NCI-H524 treated with DMSO at 0.1 percent for 48 hours (cell line): ENCODE data around the gene EIF3K.
"Not testable (repeated sequence)": the region's sequence is repeated elsewhere in the genome, so short reads cannot be mapped to it uniquely, and the experiment has no call there.

Source experiments
- DNase-seq: peaks from one replicate; lab custom pipeline; 2025; lab: John Stamatoyannopoulos, UW

EIF3K gene

DNA sequence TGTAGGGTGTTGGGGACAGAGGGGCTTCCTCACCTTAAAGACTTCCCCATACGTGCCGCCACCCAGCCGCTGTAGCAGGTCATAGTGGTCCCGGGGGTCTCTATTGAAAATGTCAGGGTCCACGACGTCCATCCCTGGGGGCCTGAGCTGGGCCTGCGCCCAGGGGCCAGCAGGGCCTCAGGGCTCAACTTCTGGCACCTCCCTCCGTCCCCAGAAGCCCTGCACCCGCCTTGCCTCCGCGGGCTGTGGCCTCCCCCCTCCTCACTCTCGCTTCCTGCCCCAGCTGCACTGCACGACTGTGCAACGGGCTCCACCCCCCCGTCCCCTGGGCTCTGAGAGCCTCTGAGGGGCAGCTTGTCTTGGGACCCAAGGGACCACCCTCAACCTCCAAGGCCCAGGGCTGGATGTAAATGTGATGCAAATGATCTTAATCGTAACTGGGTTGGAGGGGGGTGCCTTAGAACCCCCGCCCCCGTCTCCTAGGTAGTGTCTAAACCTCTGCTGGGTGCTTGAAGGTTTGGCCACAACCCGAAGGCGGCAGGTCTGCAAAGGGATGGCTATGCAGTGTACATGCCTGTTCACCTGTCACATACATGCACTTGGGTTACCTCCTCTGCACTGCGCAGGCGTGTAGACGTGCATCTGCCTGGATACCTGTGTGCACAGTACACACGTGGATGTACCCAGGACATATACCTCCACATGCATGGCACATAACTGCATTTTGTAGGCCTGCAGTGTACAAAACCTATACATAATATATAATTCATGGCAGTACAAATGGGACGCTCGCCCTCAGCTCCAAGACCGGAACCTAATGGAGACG is 1.0 kb upstream of the EIF3K start, which contains the start of gene MAP4K1:
Gene MAP4K1, minus strand, starts transcription at position 190 of the 826 bp plus-strand sequence. Its CDS starts 58 bp downstream, at position 132.
- no peak for DNase-seq

DNA sequence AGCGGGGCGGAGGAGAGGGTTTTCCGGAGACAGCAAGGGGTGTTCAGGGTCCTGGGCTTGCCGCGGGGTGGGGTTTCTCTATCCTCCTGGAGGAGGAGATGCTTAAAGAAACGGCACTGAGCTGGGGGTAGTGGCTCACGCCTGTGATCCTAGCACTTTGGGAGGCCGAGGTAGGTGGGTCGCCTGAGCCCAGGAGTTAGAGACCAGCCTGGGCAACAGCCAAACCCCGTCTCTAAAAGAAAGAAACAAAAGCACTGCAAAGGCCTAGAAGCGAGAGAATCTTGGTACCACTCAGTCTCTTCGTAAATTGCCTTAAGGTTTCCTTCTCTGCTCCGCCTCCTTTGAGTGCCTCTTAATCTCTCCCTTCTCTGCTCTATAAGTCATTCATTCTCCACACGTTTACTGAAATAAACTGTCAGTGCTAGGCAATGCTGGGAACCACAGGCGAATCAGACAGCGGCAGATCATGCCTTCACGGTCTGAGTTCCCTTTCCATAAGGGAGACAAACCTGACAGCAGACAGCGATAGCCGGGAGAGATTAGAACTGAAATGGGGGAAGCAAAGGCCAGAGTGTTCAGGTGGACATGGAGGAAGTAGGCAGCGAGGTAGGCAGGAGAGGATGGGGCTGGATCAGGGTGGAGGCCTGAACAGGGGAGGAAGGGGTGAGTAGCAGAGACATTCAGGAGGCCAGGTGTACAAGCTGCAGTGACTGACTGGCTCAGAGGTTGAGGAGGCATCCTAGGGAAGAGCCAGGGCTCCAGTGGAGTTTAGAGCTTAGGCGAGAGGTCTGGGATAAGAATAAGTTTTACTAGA is 580 bp downstream of the EIF3K start:
- no peak for DNase-seq

DNA sequence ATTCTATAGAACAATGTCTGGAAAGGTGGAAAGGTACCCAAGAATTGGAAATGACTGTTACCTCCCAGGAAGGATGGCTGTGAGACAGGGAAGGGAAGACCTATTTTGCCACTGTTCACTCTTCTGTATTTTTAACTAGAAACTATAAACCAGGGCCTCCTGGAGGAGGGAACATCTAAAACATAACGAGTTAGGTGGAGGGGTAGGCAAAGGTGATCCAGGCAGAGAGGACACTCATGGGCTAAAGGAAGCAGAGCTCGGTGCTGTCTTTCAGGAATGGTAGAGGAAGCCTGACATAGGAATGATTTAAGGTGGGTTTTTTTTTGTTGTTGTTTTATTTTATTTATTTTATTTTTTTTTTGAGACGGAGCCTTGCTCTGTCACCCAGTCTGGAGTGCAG is 5.8 kb downstream of the EIF3K start:
- no peak for DNase-seq

DNA sequence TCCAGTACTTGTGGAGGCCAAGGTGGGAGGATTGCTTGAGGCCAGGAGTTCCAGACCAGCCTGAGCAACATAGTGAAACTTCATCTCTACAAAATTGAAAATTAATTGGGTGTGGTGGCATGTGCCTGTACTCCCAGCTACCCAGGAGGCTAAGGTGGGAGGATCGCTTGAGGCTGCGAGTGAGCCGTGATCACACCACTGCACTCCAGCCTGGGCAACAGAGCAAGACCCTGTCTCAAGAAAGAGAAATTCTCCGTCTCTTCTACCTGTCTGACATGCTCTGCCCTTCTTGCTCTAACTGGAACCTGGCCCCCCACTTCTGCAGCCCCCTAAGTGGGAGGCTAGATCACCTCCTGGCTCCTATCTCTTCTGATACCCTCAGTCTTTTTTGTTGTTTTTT is 7.4 kb downstream of the EIF3K start:
- DNase-seq: no peak

DNA sequence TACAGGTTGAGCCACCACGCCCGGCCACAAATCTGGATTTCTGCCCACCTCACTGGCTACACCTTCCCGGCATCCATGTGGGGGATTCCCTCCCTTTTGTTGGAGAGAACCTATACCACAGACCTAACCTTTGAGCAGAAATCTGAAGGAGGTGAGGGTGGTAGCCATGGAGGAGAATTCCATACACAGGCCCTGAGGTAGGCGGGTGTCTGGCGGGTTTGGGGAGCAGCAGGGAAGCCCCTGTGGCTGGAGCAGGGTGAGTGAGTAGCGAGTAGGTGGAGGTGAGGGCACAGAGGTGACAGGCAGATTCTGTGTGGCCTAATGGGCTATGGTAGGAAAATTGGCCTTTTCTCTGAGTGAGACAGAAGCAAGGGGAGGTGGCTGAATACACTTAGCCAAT is 10.6 kb downstream of the EIF3K start:
- DNase-seq: no peak

DNA sequence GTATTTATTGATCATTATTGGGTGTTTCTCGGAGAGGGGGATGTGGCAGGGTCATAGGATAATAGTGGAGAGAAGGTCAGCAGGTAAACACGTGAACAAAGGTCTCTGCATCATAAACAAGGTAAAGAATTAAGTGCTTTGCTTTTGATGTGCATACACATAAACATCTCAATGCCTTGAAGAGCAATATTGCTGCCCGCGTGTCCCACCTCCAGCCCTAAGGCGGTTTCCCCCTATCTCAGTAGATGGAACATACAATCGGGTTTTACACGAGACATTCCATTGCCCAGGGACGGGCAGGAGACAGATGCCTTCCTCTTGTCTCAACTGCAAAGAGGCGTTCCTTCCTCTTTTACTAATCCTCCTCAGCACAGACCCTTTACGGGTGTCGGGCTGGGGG is 12.3 kb downstream of the EIF3K start:
- DNase-seq: not testable (repeated sequence)

DNA sequence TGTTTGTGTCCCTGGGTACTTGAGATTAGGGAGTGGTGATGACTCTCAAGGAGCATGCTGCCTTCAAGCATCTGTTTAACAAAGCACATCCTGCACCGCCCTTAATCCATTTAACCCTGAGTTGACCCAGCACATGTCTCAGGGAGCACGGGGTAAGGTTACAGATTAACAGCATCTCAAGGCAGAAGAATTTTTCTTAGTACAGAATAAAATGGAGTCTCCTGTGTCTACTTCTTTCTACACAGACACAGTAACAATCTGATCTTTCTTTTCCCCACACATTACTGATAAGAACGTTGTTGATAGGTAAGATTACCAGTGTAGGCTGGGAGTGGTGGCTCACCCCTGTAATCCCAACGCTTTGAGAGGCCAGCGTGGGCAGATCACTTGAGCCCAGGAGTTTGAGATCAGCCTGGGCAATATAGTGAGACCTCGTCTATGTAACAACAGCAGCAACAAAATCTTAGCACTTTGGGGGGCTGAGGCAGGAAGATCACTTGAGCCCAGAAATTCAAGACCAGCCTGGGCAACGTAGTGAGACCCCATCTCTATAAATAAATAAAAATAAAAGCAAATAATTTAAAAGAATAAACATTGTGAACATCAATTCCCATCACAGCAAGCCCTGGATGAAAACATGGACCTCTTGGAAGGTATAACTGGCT is 13.0 kb downstream of the EIF3K start:
- peak; percentile 69 for DNase-seq

DNA sequence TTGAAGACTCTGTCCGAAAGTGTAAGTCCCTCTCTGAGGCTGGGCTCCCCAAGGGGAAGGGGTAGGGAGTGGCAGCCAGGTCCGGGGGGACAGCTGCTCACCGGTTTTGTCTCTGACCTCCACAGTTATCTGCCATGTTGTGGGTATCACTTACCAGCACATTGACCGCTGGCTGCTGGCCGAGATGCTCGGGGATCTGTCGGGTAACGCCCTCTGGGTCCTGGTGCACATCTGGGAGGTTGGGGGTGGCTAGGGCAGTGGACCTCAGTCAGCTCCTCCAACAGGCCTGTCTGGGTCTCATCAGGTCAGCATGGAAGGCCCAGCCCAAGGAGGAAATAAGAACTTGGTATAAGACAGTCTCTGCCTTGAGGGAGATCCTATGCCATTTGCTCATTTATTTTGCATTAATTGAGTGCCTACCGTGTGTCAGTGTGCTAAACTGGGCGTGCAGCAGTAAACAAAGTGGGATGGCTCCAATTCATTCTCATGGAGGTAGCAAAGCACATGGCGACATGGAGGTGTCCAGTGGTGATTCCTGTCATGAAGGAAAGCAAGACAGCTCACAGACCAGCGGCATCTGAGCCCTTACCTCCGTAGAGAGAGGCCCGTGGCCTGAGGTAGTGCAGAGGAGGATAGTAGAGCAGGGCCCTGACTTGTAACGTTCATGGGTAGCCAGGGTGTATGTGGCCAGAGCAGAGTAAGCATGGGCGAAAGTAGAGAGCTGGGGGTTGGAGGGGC is 13.7 kb downstream of the EIF3K start:
- no peak for DNase-seq

DNA sequence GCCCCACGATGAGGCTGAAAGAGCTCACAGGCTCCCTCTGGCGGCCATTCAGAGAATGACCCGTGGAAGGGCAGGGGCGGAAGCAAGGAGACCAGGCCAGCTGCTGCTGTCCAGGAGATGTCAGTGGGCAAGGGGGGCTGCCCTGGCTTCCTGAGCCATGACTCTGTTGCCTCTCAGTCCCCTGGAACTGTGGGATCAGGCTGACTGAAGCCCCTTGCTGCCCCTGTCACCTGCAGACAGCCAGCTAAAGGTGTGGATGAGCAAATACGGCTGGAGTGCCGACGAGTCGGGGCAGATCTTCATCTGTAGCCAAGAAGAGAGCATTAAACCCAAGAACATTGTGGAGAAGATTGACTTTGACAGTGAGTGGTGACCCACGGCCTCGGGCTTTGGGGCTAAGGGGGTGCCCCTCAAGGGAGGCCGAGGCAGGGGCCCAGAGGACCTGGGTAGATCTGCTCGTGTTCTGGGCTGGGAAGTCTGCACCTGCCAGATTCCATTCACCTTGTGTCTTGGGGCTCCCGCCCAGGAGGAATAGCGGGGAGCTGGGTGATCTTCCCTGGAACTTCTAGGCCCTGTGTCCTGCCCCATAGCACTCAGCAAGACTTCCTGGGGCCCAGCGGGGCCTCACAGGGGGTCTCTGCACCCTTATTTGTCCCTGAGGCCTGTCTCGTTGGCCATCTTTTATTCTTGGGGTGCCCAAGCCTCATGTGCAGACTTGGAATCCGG is 15.9 kb downstream of the EIF3K start:
- peak; percentile 16 for DNase-seq

DNA sequence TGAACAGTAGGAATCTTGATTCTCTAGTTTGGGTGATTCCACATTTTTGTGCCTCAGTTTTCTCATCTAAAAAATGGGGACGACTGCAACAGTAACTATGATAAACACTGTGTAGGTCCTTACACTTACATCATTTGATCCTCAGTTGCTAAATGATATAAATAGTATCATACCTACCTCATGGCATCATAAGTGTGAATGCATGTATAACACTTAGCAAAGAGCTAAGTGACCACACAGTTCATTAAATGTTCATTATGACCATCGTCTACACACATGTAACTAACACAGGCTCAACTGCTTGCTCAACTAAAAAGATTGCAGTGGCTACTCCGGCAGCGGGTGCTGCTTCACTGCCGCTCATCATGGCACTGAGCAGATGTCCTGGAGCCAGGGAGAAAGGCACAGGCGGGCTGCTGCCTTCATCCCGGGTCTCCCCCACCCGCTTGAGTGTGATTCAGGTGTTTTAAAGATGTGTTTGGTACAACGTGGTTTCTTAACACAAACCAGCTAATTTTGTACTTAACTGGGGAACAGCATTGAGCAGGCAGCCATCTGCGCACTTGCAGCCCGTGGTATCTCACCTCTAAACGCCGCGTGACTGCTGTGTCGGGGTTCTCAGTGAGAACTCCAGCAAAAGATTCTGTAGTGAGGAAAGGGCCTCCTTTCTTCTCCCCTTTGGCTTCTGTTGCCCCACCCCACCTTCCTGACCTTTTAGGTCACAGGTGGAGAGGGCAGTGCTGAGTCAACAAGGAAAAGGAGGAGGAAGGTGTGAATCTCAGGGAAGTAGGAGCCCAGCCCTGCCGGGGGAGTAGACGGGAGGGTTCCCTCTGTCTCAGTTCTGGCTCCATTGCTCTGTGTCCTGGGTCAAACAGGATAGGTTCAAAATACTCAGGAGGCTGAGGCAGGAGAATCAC is 16.8 kb downstream of the EIF3K start:
- DNase-seq: no peak

DNA sequence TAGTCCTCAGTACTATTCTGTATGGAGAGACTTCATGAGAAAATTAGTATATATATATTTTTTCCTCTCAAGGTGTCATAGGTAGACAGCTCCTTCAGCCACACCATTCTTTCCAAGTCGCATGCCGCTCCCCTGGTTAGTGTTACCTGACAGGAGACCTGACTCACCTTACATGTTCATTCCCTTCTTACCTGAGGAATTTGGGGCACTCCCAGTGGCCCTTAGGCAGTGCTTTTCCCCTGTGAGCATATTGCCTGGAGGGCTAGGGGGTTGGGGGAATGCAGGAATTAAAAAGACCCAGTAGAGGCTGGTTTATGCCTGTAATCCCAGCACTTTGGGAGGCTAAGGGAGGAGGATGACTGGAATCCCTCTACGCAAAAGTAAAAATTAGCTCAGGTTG is 19.5 kb downstream of the EIF3K start:
- DNase-seq: no peak

DNA sequence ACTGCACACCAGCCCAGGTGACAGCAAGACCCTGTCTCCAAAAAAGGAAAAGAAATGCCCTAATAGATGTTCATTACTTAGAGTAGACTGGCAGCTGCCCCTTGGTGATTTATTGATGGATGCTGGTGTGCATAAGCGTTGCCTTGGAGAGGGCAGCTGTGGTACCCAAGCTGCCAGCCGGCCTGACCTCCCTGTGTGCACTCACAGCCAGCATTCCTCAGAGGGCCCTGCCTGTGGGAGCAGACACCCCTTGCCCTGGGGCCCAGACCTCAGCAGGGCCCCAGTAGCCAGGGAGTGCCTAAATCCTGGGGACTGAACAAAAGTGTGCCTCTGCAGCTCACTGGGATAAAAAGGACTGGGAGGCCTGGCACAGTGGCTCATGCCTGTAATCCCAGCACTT is 20.7 kb downstream of the EIF3K start:
- DNase-seq: no peak

DNA sequence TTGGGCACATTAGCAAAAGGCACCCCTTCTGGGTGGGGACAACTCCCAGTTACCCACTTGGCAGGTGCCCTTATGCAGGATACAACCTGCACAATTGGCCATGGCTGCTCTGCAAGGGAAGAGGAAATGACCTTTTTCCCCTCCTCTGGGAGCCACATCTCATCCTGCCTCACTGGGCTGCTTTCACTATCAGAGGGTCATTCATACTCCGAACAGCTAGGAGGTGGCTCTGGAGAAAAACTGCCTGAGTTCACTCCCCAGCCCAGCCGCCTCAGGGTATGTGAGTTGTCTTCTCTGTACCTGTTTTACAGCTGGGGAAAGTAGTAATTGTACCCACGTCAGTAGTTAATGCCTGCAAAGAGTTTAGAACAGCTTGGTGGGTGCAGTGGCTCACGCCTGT is 21.4 kb downstream of the EIF3K start:
- DNase-seq: no peak

DNA sequence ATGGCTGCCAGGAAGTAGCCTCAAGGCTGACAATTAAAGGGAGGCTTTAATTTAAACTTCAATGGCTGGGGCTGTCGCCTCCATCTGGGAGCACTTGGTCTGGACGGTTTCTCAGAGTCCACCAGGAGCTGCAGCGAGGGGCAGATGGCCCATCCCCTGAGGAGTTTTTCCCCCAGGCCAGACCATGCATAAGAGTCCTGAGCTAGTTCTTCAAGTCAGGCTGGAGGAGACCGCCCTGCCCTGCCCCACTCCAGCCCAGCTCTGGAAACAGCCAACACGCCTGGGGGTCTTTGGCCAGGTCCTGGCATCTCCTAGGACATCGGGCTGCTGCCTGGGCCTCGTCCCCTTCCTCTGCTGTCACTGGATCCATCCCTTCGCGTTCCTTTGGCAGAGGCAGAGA is 23.2 kb downstream of the EIF3K start:
- DNase-seq: no peak

DNA sequence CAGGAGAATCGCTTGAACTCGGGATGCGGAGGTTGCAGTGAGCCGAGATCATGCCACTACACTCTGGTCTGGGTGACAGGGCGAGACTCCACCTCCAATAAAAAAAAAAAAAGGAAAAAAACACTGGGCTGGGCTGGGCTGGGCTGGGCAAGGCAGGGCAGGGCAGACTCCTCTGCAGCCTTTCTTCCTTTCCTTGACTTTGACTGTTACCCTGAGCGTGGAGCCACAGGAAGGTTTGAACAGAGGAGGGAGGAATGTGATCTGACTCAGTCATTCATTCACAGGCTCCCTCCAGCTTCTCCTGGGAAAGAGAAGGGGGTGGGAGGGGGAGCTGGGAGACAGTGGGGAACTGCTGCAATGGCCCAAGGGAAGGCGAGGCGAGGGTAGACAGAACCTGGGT is 25.7 kb downstream of the EIF3K start:
- DNase-seq: no peak

DNA sequence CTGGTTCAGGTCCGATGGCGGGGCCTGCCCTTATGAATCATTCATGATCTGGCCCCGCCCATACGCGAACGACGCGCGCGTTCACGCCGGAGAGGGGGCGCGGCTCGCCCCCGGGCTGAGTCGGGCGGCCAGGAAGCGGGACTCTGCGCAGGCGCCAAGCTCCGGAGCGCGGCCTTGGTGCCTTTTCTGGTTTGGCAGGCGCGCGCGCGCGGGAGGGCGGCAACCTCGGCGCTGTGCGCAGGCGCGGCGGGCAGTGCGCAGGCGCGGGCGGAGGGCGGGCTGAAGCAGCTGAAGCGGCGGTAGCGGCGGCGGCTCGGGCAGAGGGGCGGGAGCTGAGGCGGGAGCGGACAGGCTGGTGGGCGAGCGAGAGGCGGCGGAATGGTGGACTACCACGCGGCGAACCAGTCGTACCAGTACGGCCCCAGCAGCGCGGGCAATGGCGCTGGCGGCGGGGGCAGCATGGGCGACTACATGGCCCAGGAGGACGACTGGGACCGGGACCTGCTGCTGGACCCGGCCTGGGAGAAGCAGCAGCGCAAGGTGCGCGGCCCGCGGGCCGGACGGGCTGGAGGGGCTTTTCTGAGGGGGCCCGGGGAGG is 28.5 kb downstream of the EIF3K start, which contains the start of gene ACTN4:
Gene ACTN4, plus strand, starts transcription at position 282 of the 598 bp plus-strand sequence. Its CDS starts 97 bp downstream, at position 379.
- DNase-seq: peak; percentile 61

DNA sequence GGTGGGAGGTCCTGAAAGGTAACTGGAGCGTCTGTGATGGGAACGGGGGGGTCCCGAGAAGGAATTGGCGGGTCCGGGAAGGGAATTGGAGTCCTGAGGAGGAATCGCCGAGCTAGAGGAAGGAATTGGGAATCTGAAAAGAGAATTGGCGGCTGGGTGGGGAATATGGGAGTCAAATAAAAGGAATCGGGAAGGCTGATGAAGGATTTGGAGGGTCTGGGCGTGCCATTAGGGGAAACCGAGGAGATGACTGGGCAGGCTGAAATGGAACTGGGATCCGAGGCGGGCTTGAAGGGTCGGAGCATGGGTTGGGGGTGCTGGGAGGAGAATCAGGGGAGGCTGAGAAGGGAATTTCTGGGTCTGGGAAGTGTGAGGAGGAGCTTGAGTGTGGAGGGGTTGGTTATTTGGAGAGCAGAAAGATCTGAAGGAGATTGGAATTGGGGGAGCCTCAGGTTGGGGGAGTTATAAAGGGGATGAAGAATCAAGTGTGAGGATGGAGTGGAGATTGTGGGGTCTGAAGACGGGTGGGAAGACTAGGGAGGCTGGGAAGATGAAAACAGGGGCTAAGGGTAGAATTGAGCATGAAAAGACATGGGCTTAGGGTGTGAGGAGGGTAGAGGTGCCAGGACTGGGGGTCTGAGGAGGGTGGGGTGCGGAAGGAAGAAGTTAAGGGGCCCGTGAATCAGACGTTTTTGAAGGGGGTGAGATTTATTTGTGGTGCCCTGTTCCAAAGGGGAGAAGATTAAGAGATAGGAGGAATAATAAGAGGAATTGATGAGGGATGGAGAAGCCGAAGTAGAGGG is 29.2 kb downstream of the EIF3K start:
- no peak for DNase-seq

DNA sequence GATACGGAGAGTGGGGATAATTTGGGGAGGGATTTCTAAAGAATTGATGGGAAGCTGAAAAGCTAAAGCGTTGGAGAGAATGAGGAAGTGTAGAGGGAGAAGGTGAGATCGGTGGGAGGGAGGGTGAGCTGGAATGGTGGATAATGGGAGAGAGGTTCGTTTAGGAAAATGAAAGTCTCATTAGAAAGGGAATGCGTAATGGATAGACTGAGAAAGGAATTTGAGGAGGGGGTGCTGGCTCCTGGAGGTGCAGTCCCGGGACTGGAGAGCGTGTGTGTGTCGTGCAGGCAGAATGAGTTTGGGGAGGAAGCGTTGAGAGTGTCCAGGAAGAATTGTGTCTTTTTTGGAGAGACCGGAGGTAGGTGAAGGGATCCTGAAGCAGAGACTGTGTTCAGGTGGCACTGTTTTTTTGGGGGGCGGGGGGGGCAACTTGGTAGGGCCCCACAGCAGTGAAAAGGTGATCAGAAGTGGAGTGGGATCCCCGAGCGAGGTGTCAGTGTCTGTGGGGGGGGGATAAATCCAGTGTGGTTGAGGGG is 29.8 kb downstream of the EIF3K start:
- DNase-seq: no peak
